NCI-H446 treated with DMSO at 0.1 percent for 48 hours (cell line): ENCODE results near the gene PPP6R2.

Experiments
- DNase-seq: peaks from one replicate; lab custom pipeline; 2025; lab: John Stamatoyannopoulos, UW

The PPP6R2 gene, protein sequence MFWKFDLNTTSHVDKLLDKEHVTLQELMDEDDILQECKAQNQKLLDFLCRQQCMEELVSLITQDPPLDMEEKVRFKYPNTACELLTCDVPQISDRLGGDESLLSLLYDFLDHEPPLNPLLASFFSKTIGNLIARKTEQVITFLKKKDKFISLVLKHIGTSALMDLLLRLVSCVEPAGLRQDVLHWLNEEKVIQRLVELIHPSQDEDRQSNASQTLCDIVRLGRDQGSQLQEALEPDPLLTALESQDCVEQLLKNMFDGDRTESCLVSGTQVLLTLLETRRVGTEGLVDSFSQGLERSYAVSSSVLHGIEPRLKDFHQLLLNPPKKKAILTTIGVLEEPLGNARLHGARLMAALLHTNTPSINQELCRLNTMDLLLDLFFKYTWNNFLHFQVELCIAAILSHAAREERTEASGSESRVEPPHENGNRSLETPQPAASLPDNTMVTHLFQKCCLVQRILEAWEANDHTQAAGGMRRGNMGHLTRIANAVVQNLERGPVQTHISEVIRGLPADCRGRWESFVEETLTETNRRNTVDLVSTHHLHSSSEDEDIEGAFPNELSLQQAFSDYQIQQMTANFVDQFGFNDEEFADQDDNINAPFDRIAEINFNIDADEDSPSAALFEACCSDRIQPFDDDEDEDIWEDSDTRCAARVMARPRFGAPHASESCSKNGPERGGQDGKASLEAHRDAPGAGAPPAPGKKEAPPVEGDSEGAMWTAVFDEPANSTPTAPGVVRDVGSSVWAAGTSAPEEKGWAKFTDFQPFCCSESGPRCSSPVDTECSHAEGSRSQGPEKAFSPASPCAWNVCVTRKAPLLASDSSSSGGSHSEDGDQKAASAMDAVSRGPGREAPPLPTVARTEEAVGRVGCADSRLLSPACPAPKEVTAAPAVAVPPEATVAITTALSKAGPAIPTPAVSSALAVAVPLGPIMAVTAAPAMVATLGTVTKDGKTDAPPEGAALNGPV

DNA sequence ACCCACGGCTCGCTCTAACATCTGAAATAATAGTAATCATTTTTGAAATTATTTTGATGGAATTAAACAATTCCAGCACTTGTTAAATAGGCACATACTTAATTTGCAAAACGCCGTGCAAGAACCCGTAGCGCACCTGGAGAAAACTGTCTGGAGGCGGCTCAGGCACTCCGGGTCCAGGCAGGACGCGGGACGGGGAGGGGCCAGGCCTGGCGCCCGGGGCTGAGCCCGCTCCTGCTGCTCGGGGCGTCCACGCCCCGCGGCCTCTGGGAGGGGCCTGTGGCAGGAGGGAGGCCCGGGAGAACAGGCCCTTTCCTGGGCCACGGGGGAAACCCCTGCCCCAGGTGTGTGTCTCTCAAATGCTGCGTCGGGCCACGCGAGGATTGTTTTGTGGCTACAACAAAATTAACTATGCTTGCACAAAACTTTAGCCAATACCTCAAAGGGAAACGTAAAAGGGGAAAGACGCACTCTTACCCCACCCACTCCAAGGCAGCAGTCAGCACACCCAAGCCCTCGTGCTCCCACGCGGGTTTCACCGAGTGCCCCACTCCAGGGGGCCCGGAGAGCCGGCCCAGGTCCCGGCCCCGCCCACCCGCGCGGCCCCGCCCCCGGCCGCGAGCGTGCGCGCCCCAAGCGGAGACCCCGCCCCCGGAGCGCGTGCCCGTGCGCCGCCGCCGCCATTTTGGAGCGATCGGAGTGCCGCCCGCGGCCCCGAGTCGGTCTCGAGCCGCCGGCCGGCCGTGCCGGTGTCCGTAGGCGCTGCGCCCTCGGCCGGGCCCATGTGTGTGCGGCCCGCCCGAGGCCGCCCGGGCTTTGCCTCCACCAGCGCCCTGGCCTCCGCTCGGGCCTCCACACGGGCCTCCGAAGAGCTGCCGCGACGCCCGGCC lies at the start of gene PPP6R2:
PPP6R2 (plus strand) TSS at position 677 of the 890 bp plus-strand sequence. CDS start 50,582 bp downstream, outside the sequence.
- peak; percentile 53 for DNase-seq

DNA sequence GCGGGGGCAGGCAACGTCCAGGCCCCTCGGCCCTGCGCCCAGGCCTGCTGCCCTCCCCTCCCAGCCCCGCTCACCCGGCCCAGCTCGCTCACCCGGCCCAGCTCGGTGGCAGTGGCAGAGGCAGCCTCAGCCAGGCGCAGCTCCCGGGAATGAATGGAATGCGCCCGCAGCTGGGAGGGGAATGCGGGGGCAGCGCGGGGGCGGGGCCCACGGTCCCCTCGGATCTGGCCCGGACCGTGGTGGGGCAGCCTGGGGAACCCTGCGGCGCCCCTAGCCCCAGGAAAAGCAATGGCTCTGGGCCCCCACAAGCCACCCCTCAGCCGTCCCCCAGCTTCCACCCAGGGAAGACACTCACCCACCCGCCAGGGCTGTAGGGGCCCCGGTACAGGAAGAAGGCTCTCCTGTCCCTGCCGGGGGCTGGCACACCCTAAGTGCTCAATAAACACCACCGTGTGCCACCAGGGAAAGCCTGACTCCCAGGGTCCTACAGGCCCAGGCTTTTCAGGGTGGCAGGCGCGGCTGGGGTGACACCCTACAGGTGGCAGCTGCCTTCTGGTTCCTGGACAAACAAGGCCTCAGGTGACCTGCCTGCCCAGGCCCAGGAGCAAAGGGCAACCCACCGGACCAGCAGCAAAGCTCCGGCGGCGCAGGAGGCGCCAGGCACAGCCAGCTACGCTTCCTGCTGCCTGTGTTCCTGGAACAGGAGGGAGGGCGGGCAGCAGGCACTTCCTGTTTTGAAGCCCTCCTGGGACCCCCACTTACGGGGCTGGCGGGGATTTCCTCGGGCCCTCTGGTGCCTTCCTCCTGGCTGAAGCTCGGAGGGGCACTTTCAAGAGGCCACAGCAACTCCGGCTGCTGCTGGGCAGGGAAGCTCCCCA lies 49.4 kb upstream of the PPP6R2 start:
- no peak for DNase-seq

DNA sequence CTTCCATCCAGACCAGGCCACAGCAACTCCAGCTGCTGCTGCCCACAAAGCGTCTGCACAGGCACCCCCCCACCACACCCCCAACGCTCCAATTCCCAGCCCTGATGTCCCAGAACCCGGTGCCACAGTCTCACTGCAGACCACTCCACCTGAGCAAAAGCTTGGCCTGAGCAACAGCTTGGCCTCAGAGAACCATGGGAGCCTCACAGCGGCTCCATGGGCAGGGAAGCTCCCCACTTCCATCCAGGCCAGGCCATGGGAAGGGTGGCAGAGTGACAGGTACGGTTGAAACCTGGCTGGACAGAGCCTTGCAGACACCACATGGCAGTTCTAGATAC lies 48.8 kb upstream of the PPP6R2 start:
- DNase-seq, result no peak

DNA sequence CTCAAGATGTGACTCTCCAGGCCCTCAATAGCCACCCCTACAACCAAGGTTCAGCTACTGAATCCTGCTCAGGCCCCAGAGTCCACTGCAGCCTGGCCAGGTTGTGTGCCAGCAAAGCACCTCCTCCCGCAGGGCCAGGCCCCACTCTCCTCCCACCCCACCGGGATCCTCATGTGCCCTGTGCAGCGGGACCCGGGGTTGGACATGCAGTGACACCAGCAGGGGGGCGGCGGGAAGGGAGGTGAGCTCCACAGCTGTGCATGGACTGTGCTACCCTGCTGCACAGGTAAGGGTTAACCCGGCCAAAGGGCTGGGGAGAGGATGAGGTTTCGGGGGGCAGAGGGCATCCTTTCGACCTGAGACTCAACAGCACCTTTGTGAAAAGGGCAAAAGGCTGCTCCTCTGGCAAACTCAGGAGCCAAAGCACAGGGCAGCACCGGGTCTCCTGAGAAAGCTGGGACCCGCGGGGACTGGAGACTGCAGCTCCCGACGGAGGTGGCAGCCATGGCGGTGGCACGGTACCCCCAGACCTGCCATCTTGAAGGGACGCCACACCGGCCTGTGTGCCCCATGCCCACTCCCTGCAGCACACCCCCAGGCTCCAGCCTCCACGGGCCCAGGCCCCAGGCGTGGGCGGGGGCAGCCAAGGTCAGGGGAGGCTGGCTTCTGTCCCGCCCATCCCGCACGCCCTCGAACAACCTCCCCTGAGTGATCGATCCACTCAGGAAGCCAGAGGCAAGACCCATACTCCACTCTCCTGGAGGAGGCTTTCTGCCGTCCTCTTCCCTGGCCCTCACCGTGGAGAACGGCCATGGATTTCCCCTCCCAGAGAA lies 46.3 kb upstream of the PPP6R2 start:
- no peak for DNase-seq

DNA sequence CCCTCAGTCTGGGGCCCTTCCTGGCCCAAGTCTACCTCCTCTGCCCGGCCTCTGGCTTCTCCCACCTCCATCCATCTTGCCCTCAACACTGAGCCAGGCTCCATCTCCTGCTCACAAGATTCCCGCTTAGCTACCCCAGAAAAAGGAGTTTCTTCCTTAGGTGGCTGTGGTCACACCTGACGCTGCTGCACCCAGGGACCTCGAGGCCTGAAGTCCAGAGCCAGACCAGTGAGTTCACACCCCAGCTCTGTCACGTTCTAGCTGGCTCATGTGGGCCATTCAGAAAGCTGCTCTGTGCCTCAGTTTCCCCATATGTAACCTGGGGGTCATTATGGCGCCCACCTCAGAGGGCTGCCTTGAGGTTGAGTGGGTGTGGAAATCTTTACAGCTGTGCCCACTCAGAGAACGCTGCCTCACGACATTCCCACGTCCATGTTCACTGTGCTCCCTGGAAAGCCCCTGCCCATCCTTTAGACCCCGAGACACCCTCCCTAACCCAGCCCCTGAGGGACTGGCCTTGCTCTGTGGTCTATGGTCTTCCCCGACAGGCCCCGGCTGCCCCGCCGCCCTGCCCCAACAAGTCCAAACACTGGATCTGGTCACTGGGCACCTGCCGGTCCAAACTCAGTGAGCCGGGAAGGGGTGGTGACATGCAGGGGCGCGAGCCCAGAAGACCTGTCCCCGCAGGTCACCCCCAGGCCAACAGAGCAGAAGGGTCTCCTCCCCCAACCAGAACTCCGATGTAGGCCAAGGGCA lies 45.4 kb upstream of the PPP6R2 start:
- DNase-seq, result no peak

DNA sequence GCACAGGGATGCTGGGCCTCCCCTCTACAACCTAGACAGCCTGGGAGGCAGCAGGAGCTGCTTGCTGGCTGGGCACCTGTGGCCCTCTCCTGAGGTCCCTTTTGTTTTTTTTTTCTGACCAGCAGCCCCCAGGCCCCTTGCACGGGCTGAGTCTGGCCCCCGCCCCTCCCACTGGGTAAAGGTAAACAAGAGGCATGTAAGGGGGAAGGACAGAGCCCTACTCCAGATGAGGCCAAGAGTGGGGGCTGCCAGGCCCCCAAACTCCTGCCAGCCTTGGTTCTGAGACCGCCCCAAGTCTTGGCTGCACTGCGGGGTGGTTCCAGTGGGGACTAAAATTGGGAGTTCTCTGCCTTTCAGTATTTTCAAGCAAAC lies 44.9 kb upstream of the PPP6R2 start:
- DNase-seq, result no peak

DNA sequence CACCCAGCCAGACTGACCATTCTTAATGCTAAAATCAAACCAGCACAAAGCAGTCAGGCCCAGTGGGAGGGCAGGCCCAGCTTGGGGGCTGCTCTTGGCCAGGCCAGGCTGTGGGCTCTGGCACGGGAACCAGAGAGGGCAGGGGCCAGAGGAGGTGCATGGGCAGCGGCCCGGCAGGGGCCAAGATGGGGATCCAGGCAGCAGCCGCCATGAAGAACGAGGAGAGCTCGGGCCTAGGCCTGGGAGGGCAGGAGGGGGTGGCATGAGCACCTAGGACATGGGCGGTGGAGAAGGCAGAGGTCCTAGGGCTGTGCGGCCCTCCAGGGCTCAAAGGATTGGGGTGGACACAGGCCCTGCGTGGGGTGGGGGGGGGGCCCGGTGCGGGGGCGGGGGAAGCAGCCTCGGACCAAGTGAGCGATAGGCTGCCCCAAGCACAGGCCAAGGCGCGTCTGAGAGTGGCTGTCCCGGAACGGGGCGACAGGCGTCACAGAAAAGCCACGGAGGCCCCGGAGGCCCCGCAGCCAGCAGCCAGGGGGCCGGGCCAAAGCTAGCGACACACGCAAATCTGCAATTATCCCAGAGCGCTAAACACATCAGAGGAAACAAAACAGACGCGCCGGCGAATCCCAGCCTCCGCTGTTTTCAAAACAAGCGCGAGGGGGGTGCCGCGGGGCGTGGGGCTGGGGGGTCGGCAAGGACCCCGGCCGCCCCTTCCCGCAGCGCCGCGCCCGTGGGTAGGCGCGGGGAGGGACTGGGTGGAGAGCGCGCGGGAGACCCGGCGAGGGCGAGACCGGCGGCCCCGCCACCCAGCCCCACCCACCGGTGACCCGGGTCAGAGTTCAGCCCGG lies 44.0 kb upstream of the PPP6R2 start:
- no peak for DNase-seq

DNA sequence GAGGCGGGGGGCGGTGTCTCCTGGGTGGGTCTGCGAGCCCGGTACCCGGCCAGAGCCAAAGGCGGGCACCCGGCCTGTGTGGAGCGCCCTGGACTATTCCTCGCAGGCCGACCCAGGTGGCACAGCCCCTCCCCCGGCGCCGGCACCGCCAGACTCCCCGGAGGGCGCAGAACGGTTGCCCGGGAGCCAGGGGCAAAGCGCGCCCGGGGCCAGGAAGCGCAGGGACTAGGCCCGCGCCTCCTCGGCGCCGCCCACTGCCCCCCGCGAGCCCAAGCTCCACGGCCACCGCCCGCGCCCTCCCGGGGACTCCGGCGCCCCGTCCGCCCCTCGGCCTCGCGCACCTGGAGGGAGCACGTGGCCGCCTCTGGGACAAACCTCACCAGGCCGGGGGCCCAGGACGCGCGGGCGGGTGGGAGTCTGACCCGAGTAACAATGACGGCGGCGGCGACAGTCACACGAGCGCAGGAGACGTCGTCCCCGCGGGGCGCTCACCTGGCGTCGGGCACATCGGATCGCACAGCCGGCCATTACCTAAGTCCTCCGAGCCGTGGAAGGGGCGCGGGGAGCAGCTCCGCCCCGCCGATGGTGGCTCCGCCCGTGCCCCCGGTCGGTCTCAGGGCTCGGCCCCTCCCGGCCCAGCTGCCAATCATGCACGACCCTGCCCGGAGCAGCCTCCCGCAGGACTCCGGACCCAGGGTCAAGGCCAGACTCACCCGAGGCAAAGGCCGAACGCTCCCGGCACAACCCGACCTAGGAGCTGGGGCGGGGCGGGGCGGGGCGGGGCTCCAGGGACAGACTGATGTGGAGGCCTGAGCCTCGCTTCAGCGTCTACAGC lies 43.1 kb upstream of the PPP6R2 start:
- DNase-seq, result no peak

DNA sequence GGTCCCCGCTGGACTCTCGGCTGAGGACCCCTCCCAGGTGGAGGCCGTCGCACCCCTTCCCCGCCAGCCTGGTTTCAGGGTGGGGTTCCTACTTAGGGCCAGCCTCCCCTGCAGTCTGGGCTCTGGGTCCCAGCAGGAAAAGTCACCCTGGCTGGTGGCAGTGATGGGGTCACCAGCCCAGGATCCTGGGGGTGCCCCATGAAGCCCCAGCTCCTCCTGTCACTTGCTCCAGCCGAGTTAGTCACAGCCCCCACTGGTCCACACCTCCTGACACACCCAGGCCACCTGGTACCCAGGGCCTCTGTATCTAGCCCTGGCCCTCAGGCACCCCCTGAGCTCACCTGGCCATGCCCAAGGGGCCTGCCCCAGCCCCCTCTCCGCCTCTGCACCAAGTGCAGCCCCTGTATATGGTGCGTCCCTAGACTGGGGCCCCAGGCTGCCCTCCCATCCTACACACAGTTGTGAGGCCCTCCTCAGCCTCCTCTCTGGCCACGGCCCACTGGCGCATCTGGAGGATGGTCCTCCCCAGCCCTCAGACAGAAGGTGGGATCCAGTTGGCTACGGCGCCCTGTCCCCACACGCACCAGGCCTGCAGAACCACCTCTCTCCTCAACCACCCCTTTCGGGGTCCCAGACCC lies 42.4 kb upstream of the PPP6R2 start:
- no peak for DNase-seq

DNA sequence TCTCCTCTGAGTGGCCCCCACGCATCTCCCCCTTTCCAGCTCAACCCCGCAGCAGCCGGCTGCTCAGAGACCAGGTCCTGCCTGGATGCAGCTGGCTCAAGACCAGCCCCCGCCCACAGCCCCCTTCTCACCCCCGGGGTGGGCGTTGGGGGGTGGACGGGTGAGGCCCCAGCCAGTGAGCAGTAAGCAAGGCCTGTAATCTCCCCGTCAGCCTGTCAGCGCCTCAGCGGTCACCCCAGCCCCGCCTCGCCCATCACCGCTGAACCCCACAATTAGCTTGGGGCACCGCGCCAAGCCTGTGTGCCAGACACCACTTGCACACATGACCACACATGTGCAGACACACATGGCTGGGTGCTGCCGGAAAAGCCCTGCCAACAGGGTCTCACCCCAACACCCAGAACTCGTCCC lies 41.5 kb upstream of the PPP6R2 start:
- DNase-seq, result no peak

DNA sequence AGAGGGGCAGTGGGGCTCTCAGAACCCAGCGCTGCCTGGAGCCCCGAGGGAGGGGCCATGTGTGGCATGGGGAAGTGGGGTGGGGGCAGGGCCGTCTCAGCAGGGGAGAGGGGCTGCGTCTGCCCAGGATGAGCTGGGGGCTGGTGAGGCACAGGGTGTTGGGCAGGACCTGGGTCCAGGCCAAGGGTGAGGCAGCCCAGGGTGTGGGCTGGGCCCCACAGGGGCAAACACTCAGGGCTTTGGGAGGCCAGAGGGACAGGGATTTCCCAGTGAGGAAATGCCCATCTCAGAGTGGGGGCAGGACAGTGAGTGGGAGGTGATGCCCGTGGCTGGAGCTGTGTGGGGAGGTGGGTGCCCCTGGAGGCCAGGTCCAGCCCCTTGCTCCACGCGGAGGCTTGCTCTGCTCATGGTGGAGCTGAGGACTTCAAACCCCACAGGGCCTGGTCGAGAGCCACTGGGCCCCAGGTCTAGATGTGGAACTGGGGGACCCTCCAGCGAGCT lies 41.0 kb upstream of the PPP6R2 start:
- no peak for DNase-seq

DNA sequence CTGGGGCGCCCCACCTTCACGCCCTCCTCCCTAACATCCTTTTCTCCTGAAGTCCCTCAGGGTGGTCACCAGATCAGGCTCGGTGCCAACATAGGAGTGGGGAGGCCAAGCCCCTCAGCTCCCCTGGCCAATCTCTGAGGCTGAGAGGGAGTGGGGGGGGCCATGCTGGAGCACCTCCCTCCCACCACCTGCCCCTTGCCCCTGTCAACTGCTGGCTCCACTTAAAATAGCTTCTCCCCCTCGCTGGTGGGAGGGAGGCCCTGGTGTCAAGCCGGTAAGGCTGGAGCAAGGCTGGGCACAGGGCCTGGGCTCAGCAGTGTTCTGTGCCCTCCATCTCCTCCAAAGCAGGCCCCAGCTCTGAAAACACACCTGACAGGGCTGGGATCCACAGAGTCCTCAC lies 40.6 kb upstream of the PPP6R2 start:
- no peak for DNase-seq

DNA sequence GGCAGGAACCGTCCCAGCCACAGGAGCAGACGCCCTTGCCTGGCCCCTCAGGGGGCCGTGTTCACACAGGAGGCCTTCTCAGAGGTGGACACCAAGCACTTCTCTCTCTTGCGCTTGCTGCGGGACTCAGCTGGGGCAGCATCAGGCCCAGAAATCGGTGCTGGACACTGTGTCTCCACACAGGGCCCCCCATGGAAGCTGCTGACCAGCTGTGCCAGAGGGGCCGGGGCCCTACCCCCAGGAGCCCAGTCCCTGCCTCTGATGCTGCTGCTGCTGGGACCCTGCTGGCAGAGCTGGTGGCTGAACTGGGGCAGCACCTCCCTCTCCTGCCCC lies 39.6 kb upstream of the PPP6R2 start:
- DNase-seq, result no peak

DNA sequence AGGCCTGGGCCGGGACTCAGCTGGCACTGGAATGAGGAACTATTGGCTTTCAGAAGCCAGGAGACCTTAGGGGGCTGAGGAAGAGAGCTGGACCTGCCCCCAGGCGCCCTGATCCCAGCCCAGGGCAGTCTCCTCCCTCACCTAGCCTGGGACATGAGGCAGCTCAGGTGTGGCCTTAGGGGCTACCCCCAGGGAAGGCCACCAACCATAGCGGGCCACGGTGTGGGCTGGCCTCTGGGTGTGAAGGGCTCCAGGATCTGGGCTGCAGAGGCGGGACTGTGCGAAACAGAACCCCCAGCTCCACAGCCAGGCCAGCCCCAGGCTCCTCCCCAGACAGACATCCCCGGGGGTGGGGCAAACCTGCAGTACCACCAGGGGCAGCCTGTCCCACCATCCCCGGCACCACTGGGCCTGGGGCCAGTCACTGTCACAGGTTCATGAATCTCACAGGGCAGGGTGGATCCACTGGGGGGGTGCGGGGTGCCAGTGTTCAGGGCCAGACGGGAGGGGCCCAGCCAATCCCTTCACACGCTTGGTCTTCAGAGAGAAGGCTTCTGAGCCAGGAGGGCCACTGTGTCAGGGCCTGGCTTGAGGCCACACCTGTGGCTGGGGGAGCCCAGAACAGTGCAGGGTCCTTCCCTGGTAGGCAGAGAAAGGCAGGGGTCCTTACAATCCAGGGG lies 39.1 kb upstream of the PPP6R2 start:
- DNase-seq, result no peak

DNA sequence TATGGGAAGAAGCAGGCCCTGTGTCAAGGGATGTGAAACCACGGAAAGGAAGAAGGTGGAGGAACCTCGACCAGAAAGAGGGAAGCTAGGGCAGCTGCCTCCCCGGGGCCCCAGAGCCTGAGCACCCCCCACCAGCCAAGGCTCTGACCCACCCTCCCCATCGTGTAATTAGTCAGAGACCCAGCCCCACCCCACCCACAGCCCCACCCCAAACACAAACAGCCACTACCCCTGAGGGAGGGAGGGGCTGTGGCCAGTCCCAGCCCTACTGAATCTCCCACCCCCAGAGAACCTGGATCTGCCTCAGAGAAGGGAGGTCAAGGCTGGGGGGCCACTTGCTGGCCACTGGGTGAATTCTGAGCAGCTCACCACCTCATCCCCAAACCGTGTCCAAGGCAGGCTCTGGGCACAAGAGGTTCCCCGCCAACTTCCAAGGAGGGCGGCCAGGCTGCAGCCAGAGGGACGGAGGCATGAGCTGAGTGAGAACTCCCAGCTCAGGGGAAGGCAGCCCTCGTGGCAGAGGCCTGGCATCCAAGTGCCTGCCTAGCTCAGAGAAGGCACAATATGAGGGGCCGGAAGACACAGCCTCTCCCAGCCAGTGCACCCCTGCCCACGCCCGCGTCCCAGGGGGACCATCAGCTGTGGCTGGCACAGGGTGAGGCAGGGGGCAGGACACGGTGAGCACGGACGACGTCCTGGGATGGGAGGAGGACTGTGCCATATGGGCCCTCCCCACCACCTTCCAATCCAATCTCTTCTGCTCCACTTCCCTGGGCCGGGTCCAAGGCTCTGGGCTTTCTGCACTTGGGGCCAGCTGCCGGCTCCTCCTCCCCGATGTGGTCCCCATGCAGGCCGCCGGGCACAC lies 38.4 kb upstream of the PPP6R2 start:
- peak; percentile 88 for DNase-seq
